Ramos (cell line): ENCODE data around the gene UNC13B.
"Not testable (repeated sequence)": the region's sequence is repeated elsewhere in the genome, so short reads cannot be mapped to it uniquely, and the experiment has no call there.

Experiments used
- in situ Hi-C: fragments of 300-500 bp; cut with MboI; formaldehyde crosslinking; loops from one replicate; pipeline ENCODE4 v1.14.3; 2022; ENCODE audit warnings: low sequenced_read_pairs; ENCODE audit not compliant: unreplicated experiment

Gene UNC13B

GRCh38 chr9:35409434-35409833 lies 247.6 kb downstream of the UNC13B start:
- in situ Hi-C loops: not testable (repeated sequence)

GRCh38 chr9:35414889-35415288 lies 253.1 kb downstream of the UNC13B start:
- in situ Hi-C loops: no loop called here

- in situ Hi-C loops: no loop called here
These were observed 253.7 kb downstream of the UNC13B start for GRCh38 chr9:35415402-35416097.

GRCh38 chr9:35416098-35416427 lies 254.3 kb downstream of the UNC13B start:
- in situ Hi-C loops: no loop called here

- in situ Hi-C loops: no loop called here
These were observed 260.5 kb downstream of the UNC13B start for GRCh38 chr9:35422346-35422745.

GRCh38 chr9:35422753-35423152 lies 260.9 kb downstream of the UNC13B start:
- in situ Hi-C loops: no loop called here

- in situ Hi-C loops: no loop called here
These were observed 261.7 kb downstream of the UNC13B start for GRCh38 chr9:35423499-35423898.

GRCh38 chr9:35424356-35425352 lies 262.8 kb downstream of the UNC13B start:
- in situ Hi-C loops: no loop called here

GRCh38 chr9:35426627-35427026 lies 264.8 kb downstream of the UNC13B start:
- in situ Hi-C loops: no loop called here

GRCh38 chr9:35431467-35431866 lies 269.7 kb downstream of the UNC13B start:
- in situ Hi-C loops: no loop called here

- in situ Hi-C loops: no loop called here
These were observed 270.3 kb downstream of the UNC13B start for GRCh38 chr9:35432076-35432475.

- in situ Hi-C loops: no loop called here
These were observed 275.1 kb downstream of the UNC13B start for GRCh38 chr9:35436933-35437332.

- in situ Hi-C loops: no loop called here
These were observed 284.2 kb downstream of the UNC13B start for GRCh38 chr9:35446012-35446411.

- in situ Hi-C loops: no loop called here
These were observed 286.7 kb downstream of the UNC13B start for GRCh38 chr9:35448496-35448895.

GRCh38 chr9:35452481-35452880 lies 290.7 kb downstream of the UNC13B start:
- in situ Hi-C loops: no loop called here

- in situ Hi-C loops: no loop called here
These were observed 292.0 kb downstream of the UNC13B start for GRCh38 chr9:35453786-35454185.
